Gastrocnemius medialis (tissue), 4 donors: ENCODE measurements around the gene TCAP. TPM values are rescaled to one million over a fixed set of nuclear protein-coding genes. Genes with fewer than 3 reads are reported as not detected.

Experiments used
- ATAC-seq, 2 donors: fragments of 150-250 bp; one replicate each; pipeline ENCODE4 v1.9.1; 2016
- DNase-seq, 2 donors: peaks; one replicate each; pipeline ENCODE4 v3.0.0-alpha.2; 2019
- H3K27ac ChIP-seq, 4 donors: fragments of 200-600 bp; sonication (generic); 1 replicate in 1 of 4; 2 replicates in 3 of 4; pipeline ENCODE4 v1.5.1; 2016 to 2018; ENCODE audit warnings: mild to moderate bottlenecking in 2 of 4, moderate library complexity in 1 of 4
- H3K27me3 ChIP-seq, 3 donors: fragments of 200-600 bp; sonication (generic) in 2 of 3; 1 replicate in 1 of 3; 2 replicates in 2 of 3; pipeline versions ENCODE4 v1.5.1 to v1.6.0; 2016 to 2019; ENCODE audit warnings: mild to moderate bottlenecking in 1 of 3, moderate library complexity in 1 of 3
- H3K36me3 ChIP-seq, 2 donors: fragments of 200-600 bp; sonication (generic) in 1 of 2; one replicate each; pipeline ENCODE4 v1.5.1; 2017 to 2018
- H3K4me1 ChIP-seq, 2 donors: fragments of 200-600 bp; sonication (generic) in 1 of 2; one replicate each; pipeline ENCODE4 v1.5.1; 2016 to 2017; ENCODE audit warnings: mild to moderate bottlenecking in 2 of 2
- H3K4me3 ChIP-seq, 4 donors: fragments of 200-600 bp; sonication (generic) in 3 of 4; 1 replicate in 1 of 4; 2 replicates in 3 of 4; pipeline ENCODE4 v1.5.1; 2016 to 2019; ENCODE audit warnings: mild to moderate bottlenecking in 2 of 4
- H3K9me3 ChIP-seq, 3 donors: fragments of 200-600 bp; sonication (generic) in 2 of 3; 1 replicate in 1 of 3; 2 replicates in 2 of 3; pipeline ENCODE4 v1.5.1; 2016 to 2019
- POLR2A ChIP-seq, 2 donors: fragments of 450-650 bp; IDR thresholded peaks; one replicate each; pipeline ENCODE4 v1.6.1; 2017; ENCODE audit warnings: antibody characterized with exemption in 2 of 2, mild to moderate bottlenecking in 2 of 2, moderate library complexity in 2 of 2
- in situ Hi-C, 4 donors: fragments of 200-750 bp; cut with MboI; loops; one replicate each; pipeline versions ENCODE4 v1.15.0 to v1.8.0; 2017; ENCODE audit warnings: low sequenced_read_pairs in 4 of 4
- intact Hi-C: fragments of 100-400 bp; cut with DNase I; formaldehyde crosslinking; loops from one replicate; pipeline ENCODE4 v1.15.1; 2023; ENCODE audit warnings: low total_unique reads
- total RNA-seq, 4 donors: library from RNA; depleted of rRNA; stranded (reverse); fragments of >200 nt; gene quantifications; one replicate each; pipeline versions ENCODE4 v1.1.0 to v1.2.3, GENCODE V29; 2016
- TF ChIP-seq, protein P1 (sequence below), 5 experiments: fragments of 450-650 bp in 3 of 5; fragments of 200-600 bp in 2 of 5; sonication (generic) in 2 of 5; IDR thresholded peaks in 4 of 5; conservative IDR thresholded peaks in 1 of 5; 1 replicate in 4 of 5; 2 replicates in 1 of 5; pipeline ENCODE4 v1.5.1; 2016 to 2019; ENCODE audit warnings: antibody characterized with exemption in 5 of 5, mild to moderate bottlenecking in 3 of 5, moderate library complexity in 3 of 5

TCAP gene
- total RNA-seq, 4 donors from 2014 or later = 1,768 to 3,088 (median 2,493) TPM

DNA sequence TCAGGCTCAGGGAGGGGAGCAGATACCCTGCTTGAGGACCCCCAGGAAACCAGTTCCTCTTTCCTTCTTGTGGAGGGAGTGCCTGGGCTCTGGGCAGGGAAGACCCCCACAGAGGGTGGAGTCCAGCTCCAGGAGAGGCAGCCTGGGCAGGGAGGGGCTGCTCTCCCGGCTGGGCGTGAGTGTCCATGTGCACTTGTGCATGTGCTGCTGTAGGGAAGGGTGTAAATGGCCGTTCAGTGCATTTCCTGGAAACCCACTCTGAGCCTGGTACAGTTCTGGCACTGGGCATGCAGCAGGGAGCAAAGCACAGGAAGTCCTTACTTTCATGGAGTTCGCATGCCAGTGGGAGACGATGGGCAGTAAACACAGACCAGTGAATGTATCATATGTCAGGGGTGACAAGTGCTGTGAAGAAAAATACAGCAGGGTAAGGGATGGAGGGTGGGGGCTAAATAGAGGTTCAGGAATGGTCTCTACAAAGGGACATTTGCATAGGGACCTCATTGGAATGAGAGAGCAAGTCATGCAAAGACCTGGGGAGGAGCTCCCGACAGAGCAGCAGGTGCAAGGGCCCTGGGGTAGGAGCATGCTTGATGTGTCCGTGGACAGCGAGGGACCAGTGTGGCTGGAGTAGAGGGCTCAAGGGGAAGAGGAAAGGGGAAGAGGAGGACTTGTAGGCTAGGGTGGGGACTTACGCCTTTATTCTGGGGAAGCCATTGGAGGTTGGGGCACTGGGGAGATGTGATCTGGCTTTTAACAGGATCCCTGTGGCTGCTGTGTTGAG lies 22.7 kb upstream of the TCAP start:
- TF ChIP-seq POLR2A (IDR thresholded peaks at IDR 0.05) = no peak
- TF ChIP-seq, protein P1, sequence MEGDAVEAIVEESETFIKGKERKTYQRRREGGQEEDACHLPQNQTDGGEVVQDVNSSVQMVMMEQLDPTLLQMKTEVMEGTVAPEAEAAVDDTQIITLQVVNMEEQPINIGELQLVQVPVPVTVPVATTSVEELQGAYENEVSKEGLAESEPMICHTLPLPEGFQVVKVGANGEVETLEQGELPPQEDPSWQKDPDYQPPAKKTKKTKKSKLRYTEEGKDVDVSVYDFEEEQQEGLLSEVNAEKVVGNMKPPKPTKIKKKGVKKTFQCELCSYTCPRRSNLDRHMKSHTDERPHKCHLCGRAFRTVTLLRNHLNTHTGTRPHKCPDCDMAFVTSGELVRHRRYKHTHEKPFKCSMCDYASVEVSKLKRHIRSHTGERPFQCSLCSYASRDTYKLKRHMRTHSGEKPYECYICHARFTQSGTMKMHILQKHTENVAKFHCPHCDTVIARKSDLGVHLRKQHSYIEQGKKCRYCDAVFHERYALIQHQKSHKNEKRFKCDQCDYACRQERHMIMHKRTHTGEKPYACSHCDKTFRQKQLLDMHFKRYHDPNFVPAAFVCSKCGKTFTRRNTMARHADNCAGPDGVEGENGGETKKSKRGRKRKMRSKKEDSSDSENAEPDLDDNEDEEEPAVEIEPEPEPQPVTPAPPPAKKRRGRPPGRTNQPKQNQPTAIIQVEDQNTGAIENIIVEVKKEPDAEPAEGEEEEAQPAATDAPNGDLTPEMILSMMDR (IDR thresholded peaks at IDR 0.05 in 4 of 5, conservative IDR thresholded peaks at IDR 0.05 in 1 of 5) = no peak
- in situ Hi-C loops = no loop called here
- no peaks in the 10 kb centered on the region for H3K36me3 ChIP-seq
- H3K4me3 ChIP-seq = no peak overlapping the region
- no peaks in the 10 kb centered on the region for H3K27me3 ChIP-seq
- peaks cover 41 to 43% of the 10 kb centered on the region in 2 donors for H3K4me1 ChIP-seq
- DNase-seq (no peak), ATAC-seq (no peak)
- intact Hi-C loops = no loop called here
- H3K27ac ChIP-seq = no peak overlapping the region
- H3K9me3 ChIP-seq = no peaks in the 10 kb centered on the region

- H3K27ac ChIP-seq = no peak overlapping the region
- ATAC-seq (peak; percentile 32 to 46), DNase-seq (no peak)
- in situ Hi-C loops = no loop called here
- peaks cover 34 to 35% of the 10 kb centered on the region in 2 donors for H3K4me1 ChIP-seq
- no peak overlapping the region for H3K4me3 ChIP-seq
- intact Hi-C loops = no loop called here
- H3K27me3 ChIP-seq = no peaks in the 10 kb centered on the region
- H3K36me3 ChIP-seq = no peaks in the 10 kb centered on the region
- no peak for TF ChIP-seq POLR2A (IDR thresholded peaks at IDR 0.05)
- TF ChIP-seq, protein P1 (IDR thresholded peaks at IDR 0.05 in 4 of 5, conservative IDR thresholded peaks at IDR 0.05 in 1 of 5) = no peak
- H3K9me3 ChIP-seq = no peaks in the 10 kb centered on the region
Observed at GRCh38 chr17:39643271-39643670, 21.9 kb upstream of the TCAP start.

DNA sequence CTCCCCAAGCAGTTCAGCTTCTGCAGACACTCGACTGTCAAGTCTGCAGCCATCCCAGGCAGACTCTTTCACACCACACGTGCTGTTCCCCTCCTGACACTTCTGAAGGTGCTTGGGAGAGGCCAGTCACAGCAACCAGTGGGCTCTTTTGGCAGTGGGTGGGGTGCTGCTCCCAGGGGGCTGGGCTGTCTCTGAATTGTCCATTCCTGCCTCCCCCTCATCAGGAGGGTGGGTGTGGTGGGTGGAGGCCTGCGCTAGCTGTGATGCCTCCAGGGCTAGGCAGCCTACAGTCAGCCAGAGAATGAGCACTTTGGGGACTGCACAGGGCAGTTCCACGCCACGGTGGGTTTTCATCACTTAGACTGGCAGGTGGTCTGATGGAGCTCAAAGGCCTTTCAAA lies 17.9 kb upstream of the TCAP start:
- no peaks in the 10 kb centered on the region for H3K9me3 ChIP-seq
- TF ChIP-seq POLR2A (IDR thresholded peaks at IDR 0.05) = no peak
- TF ChIP-seq, protein P1 (IDR thresholded peaks at IDR 0.05 in 4 of 5, conservative IDR thresholded peaks at IDR 0.05 in 1 of 5) = no peak
- intact Hi-C loops = no loop called here
- H3K4me1 ChIP-seq = peaks cover under 1 to 14% of the 10 kb centered on the region in 2 donors
- DNase-seq = no peak
- in situ Hi-C loops = no loop called here
- H3K27ac ChIP-seq = no peak overlapping the region
- no peaks in the 10 kb centered on the region for H3K36me3 ChIP-seq
- ATAC-seq = no peak
- H3K4me3 ChIP-seq = no peak overlapping the region
- no peaks in the 10 kb centered on the region for H3K27me3 ChIP-seq

GRCh38 chr17:39648616-39649366 lies 16.4 kb upstream of the TCAP start:
- Histone ChIP-seq H3K9me3 (no peaks in the 10 kb centered on the region), H3K4me3 (no peak overlapping the region), H3K36me3 (no peaks in the 10 kb centered on the region), H3K27me3 (no peaks in the 10 kb centered on the region), H3K4me1 (peaks cover 0 to 5% of the 10 kb centered on the region in 2 donors), H3K27ac (no peak overlapping the region)
- DNase-seq = no peak
- in situ Hi-C loops (no loop called here), intact Hi-C loops (no loop called here)
- no peak for TF ChIP-seq POLR2A (IDR thresholded peaks at IDR 0.05)
- TF ChIP-seq, protein P1 (IDR thresholded peaks at IDR 0.05 in 4 of 5, conservative IDR thresholded peaks at IDR 0.05 in 1 of 5) = no peak
- ATAC-seq = no peak
